Small intestine (tissue), 7 donors: ENCODE measurements around the gene HERC3. TPM values are rescaled to one million over a fixed set of nuclear protein-coding genes. Genes with fewer than 3 reads are reported as not detected.

Experiments used
- DNase-seq, 2 donors: peaks; one replicate each; pipeline versions ENCODE4 v3.0.0 to v3.0.0-alpha.2; 2013
- FAIRE-seq: peaks from 2 replicates; lab custom pipeline; 2012; peaks lifted over from hg19 to GRCh38; lab: Jason Lieb, UNC
- H3K27ac ChIP-seq, 3 donors: one replicate each; pipeline ENCODE4 v1.5.1; 2013; ENCODE audit warnings: low read length in 2 of 3, mild to moderate bottlenecking in 2 of 3, control low read depth in 1 of 3, inconsistent platforms in 1 of 3, low read depth in 1 of 3, moderate library complexity in 1 of 3
- H3K27me3 ChIP-seq, 3 donors: one replicate each; pipeline ENCODE4 v1.6.1; 2013; ENCODE audit warnings: low read length in 3 of 3, inconsistent platforms in 1 of 3; ENCODE audit not compliant: control insufficient read depth in 3 of 3, insufficient read depth in 3 of 3
- H3K36me3 ChIP-seq, 3 donors: one replicate each; pipeline ENCODE4 v1.6.1; 2013; ENCODE audit warnings: low read length in 3 of 3, inconsistent platforms in 1 of 3, low read depth in 1 of 3, mild to moderate bottlenecking in 1 of 3, moderate library complexity in 1 of 3; ENCODE audit not compliant: control insufficient read depth in 3 of 3, insufficient read depth in 2 of 3
- H3K4me1 ChIP-seq, 3 donors: one replicate each; pipeline ENCODE4 v1.6.1; 2013; ENCODE audit warnings: low read length in 2 of 3, inconsistent platforms in 1 of 3, low read depth in 1 of 3, mild to moderate bottlenecking in 1 of 3, moderate library complexity in 1 of 3; ENCODE audit not compliant: control insufficient read depth in 3 of 3, insufficient read depth in 2 of 3
- H3K4me3 ChIP-seq, 3 donors: one replicate each; pipeline ENCODE4 v1.5.1; 2013; ENCODE audit warnings: low read length in 3 of 3, control low read depth in 1 of 3, inconsistent platforms in 1 of 3, low read depth in 1 of 3, mild to moderate bottlenecking in 1 of 3, moderate library complexity in 1 of 3
- H3K9me3 ChIP-seq, 2 donors: one replicate each; pipeline ENCODE4 v1.6.1; 2013; ENCODE audit warnings: low read depth in 1 of 2, low read length in 1 of 2; ENCODE audit not compliant: control insufficient read depth in 2 of 2, insufficient read depth in 1 of 2
- whole genome bisulfite sequencing, 3 donors: extraction: QIAGEN DNeasy Blood & Tissue Kit; methylation state at CpG; one replicate each; pipeline ENCODE4 v1.1.7; 2013; 5-methylcytosine and 5-hydroxymethylcytosine counted together
- polyA plus RNA-seq, 4 donors: library from polyadenylated mRNA; stranded (reverse) in 3 of 4; unstranded in 1 of 4; fragments of 200-250 nt in 3 of 4; fragments of 120-200 nt in 1 of 4; gene quantifications; one replicate each; pipeline versions ENCODE4 v1.2.1 to v1.2.3, GENCODE V29; 2013
- donor health status: healthy with polysubstance abuse.
- donor health status: control.
- donor health status: control.
- donor health status: Bipolar disorder and iron deficiency.
- donor health status: healthy.

HERC3 gene
- polyA plus RNA-seq, 4 donors, result 6.6 to 17.2 (median 10.6) TPM

DNA sequence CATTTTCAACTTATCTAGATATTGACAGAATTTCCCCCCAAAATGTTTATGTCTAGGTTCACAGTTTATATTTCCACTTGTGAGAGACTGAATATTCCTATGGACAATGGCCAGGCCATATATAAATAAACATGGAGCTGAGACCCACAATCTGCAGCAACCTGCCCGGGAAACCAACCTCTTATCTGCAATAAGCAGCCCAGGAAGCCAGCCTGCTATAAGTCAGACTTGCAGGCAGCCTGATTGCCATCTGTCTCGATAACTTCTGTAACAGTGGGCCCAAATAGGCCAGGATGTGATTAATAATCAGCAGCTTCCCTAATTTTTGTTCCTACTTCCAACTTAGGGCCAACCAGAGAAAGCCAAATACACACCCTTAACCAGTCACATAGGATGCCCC lies 110.5 kb downstream of the HERC3 start:
- DNase-seq, result no peak
- H3K4me3 ChIP-seq, result no peak overlapping the region
- 79 to 98% (median 88%) methylated on average over 2 of the region's 2 CpGs for WGBS, 3 donors
- no peaks in the 10 kb centered on the region for H3K4me1 ChIP-seq
- no peaks in the 10 kb centered on the region for H3K27me3 ChIP-seq
- FAIRE-seq, result no peak
- H3K9me3 ChIP-seq, result no peaks in the 10 kb centered on the region
- H3K36me3 ChIP-seq, result peaks cover 2 to 10% (median 3%) of the 10 kb centered on the region in 3 donors
- H3K27ac ChIP-seq, result no peak overlapping the region

DNA sequence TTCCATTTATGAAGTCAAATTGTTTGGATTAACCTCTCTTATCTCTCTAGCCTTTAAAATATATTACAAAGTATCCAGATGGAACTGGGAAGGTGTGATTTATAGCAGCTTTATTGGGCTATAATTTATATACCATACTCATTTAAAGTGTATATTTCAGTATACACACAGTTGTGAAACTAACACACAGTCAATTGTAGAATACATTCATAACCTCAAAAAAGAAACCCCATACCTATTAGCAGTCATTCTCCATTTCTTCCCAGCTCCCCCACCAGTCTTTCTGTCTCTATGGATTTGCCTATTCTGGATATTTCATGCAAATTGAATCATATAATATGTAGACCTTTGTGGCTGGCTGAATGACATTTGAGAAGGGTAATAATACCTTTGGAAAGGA lies 112.9 kb downstream of the HERC3 start:
- H3K27me3 ChIP-seq, result no peaks in the 10 kb centered on the region
- no peaks in the 10 kb centered on the region for H3K4me1 ChIP-seq
- no peak for FAIRE-seq
- peaks cover 2 to 6% (median 4%) of the 10 kb centered on the region in 3 donors for H3K36me3 ChIP-seq
- no peak for DNase-seq
- no peak overlapping the region for H3K4me3 ChIP-seq
- no peaks in the 10 kb centered on the region for H3K9me3 ChIP-seq
- no peak overlapping the region for H3K27ac ChIP-seq

DNA sequence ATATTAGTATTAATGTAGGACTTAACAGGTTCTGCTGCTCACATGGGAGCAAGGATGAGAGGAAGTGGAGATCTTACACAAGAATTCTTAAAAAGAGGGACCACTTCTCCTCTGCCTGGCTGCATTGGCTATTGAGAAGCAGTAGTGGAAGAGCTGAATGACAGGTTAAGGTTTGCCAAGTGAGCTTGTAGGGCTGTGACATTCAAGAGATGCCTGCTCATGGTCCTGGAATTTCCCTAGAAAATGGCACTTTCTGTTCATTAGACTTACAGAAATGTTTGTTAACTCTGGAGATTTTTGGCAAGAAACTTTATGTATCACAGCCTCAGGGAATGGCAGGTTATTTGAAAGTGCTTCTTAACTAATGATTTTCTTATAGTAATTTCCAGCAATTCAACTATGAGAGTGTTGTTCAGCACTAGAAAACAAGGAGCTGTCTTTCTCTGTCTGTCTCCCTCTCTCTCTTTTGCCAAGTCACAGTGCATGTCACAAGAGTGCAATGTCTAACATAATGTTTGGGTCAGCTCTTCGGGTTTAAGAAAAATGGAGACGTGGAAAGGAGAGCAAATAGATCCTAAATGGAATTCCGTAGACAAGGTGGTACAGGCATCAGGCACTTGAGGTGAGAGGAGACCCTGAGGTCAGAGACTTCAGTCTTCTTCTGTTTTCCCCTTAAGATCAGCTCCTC lies 113.7 kb downstream of the HERC3 start:
- no peaks in the 10 kb centered on the region for H3K9me3 ChIP-seq
- no peaks in the 10 kb centered on the region for H3K4me1 ChIP-seq
- peaks cover 4 to 6% (median 5%) of the 10 kb centered on the region in 3 donors for H3K36me3 ChIP-seq
- no peak for DNase-seq
- no peak for FAIRE-seq
- no peaks in the 10 kb centered on the region for H3K27me3 ChIP-seq
- H3K4me3 ChIP-seq, result no peak overlapping the region
- no peak overlapping the region for H3K27ac ChIP-seq
- WGBS, 3 donors, result 77 to 90% (median 87%) methylated on average over 3 of the region's 3 CpGs

DNA sequence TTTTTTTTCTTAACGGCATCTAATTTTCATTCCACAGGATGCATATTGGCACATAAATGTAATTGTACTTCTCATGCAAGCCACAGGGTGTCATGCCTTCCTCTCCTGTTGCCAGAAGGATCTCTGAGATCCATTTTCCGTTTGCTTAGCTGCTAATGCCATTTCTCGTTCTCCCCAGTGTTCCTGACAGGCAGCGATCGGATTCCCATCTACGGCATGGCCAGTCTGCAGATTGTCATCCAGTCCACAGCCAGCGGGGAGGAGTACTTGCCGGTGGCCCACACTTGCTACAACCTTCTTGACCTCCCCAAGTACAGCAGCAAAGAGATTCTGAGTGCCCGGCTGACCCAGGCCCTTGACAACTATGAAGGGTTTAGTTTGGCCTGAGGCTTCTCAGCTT lies 114.3 kb downstream of the HERC3 start:
- Histone ChIP-seq H3K4me1 (no peaks in the 10 kb centered on the region), H3K27ac (no peak overlapping the region), H3K27me3 (no peaks in the 10 kb centered on the region), H3K4me3 (no peak overlapping the region), H3K9me3 (peaks cover 0 to 2% of the 10 kb centered on the region in 2 donors), H3K36me3 (peaks cover 4 to 6% (median 5%) of the 10 kb centered on the region in 3 donors)
- DNase-seq (peak; percentile 15 to 44), FAIRE-seq (no peak)
- WGBS, 3 donors, result 57 to 77% (median 70%) methylated on average over 9 of the region's 9 CpGs

DNA sequence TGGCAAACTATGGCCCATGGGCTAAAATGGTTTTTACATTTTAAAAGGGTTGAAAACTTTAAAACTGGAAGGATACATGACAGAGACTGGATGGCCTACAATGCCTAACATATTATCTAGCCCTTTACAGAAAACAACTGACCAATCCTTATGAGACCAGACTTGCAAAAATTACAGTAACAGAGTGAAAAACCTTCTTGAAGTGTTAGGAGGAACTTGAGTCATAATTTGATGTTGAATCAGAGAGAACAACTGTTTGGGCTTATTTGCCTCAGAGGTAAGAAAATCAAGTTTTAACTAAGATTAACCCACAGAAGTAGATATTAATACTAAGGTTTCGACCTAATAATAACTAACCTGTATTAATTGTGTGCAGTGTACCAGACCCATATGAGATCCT lies 117.7 kb downstream of the HERC3 start:
- H3K4me1 ChIP-seq, result no peaks in the 10 kb centered on the region
- peaks cover 2 to 4% (median 3%) of the 10 kb centered on the region in 3 donors for H3K36me3 ChIP-seq
- DNase-seq (no peak), FAIRE-seq (no peak)
- no peak overlapping the region for H3K4me3 ChIP-seq
- H3K9me3 ChIP-seq, result peaks cover 0 to 2% of the 10 kb centered on the region in 2 donors
- 85 to 94% (median 93%) methylated on average over 1 of the region's 1 CpG for WGBS, 3 donors
- no peaks in the 10 kb centered on the region for H3K27me3 ChIP-seq
- no peak overlapping the region for H3K27ac ChIP-seq

DNA sequence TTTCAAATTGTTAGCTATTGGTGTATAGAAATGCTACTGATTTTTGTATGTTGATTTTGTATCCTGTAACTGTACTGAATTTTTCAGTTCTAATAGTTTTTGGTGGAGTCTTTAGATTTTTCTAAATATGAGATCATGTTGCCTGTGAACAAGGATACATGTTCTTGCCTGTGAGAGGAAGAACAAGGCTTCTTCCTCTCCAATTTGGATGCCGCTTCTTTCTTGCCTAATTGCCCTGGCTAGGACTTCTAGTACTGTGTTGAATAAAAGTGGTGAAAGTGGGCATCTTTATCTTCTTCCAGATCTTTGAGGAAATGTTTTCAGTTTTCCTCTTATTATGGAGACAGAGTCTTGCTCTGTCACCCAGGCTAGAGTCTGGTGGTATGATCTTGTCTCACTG lies 121.5 kb downstream of the HERC3 start:
- Histone ChIP-seq H3K4me3 (no peak overlapping the region), H3K36me3 (peaks cover 4 to 11% (median 4%) of the 10 kb centered on the region in 3 donors), H3K4me1 (no peaks in the 10 kb centered on the region), H3K9me3 (peaks cover 0 to 22% of the 10 kb centered on the region in 2 donors), H3K27me3 (no peaks in the 10 kb centered on the region), H3K27ac (no peak overlapping the region)
- FAIRE-seq, result no peak
- no peak for DNase-seq
- WGBS, 3 donors, result 89 to 100% (median 95%) methylated on average over 1 of the region's 1 CpG

DNA sequence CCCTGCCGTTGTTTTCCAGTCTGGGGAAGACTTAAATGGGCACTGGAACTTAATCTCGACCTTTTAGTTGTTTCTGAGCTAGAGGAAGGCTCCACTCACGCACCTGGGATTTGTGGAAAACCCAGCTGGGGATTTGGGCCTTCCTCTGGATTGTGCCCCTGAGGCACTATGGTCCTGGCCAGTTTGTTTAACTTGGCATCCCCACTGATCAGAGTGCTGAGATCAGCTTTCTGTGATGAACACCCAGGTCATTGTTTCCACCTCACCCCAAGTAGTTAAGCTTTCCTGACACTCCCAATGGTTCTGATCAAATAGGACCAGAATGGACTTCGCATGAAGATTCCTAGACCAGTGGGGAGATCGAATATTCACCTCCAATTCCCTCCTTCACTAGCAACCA lies 125.8 kb downstream of the HERC3 start:
- peaks cover 5 to 23% (median 15%) of the 10 kb centered on the region in 3 donors for H3K36me3 ChIP-seq
- FAIRE-seq, result no peak
- WGBS, 3 donors, result 94 to 96% (median 95%) methylated on average over 5 of the region's 5 CpGs

DNA sequence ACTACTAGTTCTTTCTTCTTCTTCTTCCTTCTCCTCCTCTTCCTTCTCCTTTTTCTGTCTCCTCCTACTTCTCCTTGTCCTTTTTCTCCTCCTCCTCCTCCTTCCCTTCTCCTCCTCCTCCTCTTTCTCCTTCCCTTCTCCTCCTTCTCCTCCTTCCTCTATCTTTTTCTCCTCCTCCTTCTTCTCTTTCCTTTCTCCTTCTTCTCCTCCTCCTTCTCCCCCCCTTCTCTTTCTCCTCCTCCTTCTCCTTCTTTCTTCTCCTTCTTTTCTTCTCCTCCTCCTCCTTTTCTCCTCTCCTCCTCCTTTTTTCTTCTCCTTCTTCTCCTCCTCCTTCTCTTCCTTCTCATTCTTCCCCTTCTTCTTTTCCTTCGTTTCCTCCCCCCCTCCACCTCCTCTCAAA lies 127.1 kb downstream of the HERC3 start:
- no peak for DNase-seq
- H3K27me3 ChIP-seq, result no peaks in the 10 kb centered on the region
- no peak for FAIRE-seq
- 91 to 100% (median 96%) methylated on average over 1 of the region's 1 CpG for WGBS, 3 donors
- no peak overlapping the region for H3K27ac ChIP-seq
- H3K4me1 ChIP-seq, result no peaks in the 10 kb centered on the region
- H3K4me3 ChIP-seq, result no peak overlapping the region
- peaks cover 0 to 22% of the 10 kb centered on the region in 2 donors for H3K9me3 ChIP-seq
- H3K36me3 ChIP-seq, result peaks cover 5 to 31% (median 15%) of the 10 kb centered on the region in 3 donors

More for the DNA sequence above, 125.8 kb downstream of the HERC3 start:
- no peak overlapping the region for H3K27ac ChIP-seq
- no peaks in the 10 kb centered on the region for H3K4me1 ChIP-seq
- DNase-seq, result no peak
- H3K9me3 ChIP-seq, result peaks cover 0 to 22% of the 10 kb centered on the region in 2 donors
- no peaks in the 10 kb centered on the region for H3K27me3 ChIP-seq
- no peak overlapping the region for H3K4me3 ChIP-seq
